BJ (cell line): ENCODE measurements around the gene EFNB2. TPM values are rescaled to one million over a fixed set of nuclear protein-coding genes. Genes with fewer than 3 reads are reported as not detected.

Experiments
- CTCF ChIA-PET: fragments of 350-600 bp; formaldehyde crosslinking; extraction: SDS; loops from one replicate; lab custom pipeline; 2021; ENCODE audit warnings: antibody characterized with exemption, inconsistent platforms; lab: Yijun Ruan, JAX
- POLR2A ChIA-PET: fragments of 300-600 bp; sonication (Branson Sonifier 250); formaldehyde crosslinking; extraction: SDS; loops from one replicate; lab custom pipeline; 2021; ENCODE audit warnings: antibody characterized with exemption; lab: Charles Lee
- DNase-seq: peaks from one replicate; pipeline ENCODE4 v3.0.0-alpha.2; 2011; ENCODE audit warnings: low read depth
- H3K27me3 ChIP-seq: 2 replicates; pipeline ENCODE4 v1.6.0; 2011; ENCODE audit warnings: low read length; ENCODE audit not compliant: control insufficient read depth, insufficient read depth
- H3K36me3 ChIP-seq: 2 replicates; pipeline ENCODE4 v1.5.1; 2011; ENCODE audit warnings: low read length; ENCODE audit not compliant: control insufficient read depth, insufficient read depth
- H3K4me3 ChIP-seq: 2 replicates; pipeline ENCODE4 v1.5.1; 2011; ENCODE audit warnings: low read depth, mild to moderate bottlenecking, control low read depth, low read length
- polyA plus RNA-seq: library from polyadenylated mRNA; depleted of rRNA; stranded (reverse); fragments of >200 nt; gene quantifications from 2 replicates; pipeline ENCODE4 v1.2.3, GENCODE V29; 2011
- TF ChIP-seq, protein P1 (sequence below): IDR thresholded peaks from 2 replicates; pipeline ENCODE4 v1.5.1; 2011; ENCODE audit warnings: low read depth, mild to moderate bottlenecking, control low read depth, inconsistent platforms, low read length, moderate library complexity; ENCODE audit not compliant: insufficient read depth

EFNB2 gene
- polyA plus RNA-seq, 1 experiment = 19.4 TPM

GRCh38 chr13:106489849-106490568 is 45.5 kb downstream of the EFNB2 start:
- TF ChIP-seq, protein P1, sequence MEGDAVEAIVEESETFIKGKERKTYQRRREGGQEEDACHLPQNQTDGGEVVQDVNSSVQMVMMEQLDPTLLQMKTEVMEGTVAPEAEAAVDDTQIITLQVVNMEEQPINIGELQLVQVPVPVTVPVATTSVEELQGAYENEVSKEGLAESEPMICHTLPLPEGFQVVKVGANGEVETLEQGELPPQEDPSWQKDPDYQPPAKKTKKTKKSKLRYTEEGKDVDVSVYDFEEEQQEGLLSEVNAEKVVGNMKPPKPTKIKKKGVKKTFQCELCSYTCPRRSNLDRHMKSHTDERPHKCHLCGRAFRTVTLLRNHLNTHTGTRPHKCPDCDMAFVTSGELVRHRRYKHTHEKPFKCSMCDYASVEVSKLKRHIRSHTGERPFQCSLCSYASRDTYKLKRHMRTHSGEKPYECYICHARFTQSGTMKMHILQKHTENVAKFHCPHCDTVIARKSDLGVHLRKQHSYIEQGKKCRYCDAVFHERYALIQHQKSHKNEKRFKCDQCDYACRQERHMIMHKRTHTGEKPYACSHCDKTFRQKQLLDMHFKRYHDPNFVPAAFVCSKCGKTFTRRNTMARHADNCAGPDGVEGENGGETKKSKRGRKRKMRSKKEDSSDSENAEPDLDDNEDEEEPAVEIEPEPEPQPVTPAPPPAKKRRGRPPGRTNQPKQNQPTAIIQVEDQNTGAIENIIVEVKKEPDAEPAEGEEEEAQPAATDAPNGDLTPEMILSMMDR = no peak
- Histone ChIP-seq H3K36me3 (peaks cover 17% of the 10 kb centered on the region), H3K27me3 (no peaks in the 10 kb centered on the region), H3K4me3 (no peak overlapping the region)
- CTCF ChIA-PET = interaction anchor here (1.3 kb wide), 1 partner anchor 9 kb away, joined by 4 read pairs; no protein-coding TSS in a partner anchor
- POLR2A ChIA-PET = no interaction called here
- no peak for DNase-seq

GRCh38 chr13:106488686-106489085 is 46.8 kb downstream of the EFNB2 start:
- Histone ChIP-seq H3K27me3 (no peaks in the 10 kb centered on the region), H3K36me3 (peaks cover 17% of the 10 kb centered on the region), H3K4me3 (no peak overlapping the region)
- ChIA-PET POLR2A (no interaction called here), CTCF (interaction anchor here (1.0 to 1.3 kb wide), 2 partner anchors 8 to 11 kb away, joined by 3 to 4 read pairs; no protein-coding TSS in a partner anchor)
- TF ChIP-seq, protein P1 = no peak
- no peak for DNase-seq

DNA sequence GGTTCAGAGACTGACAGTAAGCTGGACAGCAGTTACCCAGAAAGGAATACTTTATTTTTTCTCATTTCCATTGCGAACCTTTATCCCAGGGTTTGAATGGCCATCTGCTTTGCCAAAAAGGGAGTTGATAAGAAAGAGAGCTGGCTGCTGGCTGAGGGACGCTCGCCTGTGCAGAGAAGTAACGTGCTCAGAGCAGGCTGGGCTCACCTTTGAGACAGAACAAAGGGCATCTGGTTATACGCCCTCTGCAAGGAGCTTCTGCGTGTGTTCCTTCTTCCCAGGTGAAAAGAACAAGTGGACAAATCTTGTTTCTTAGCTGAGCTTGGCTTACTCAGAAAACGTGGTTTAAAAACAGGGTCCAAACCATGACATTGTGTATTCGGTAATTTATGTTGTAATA is 47.4 kb downstream of the EFNB2 start:
- DNase-seq = no peak
- ChIA-PET POLR2A (no interaction called here), CTCF (no interaction called here)
- Histone ChIP-seq H3K27me3 (no peaks in the 10 kb centered on the region), H3K36me3 (peaks cover 13% of the 10 kb centered on the region), H3K4me3 (no peak overlapping the region)
- TF ChIP-seq, protein P1 = no peak

GRCh38 chr13:106487129-106487528 is 48.3 kb downstream of the EFNB2 start:
- H3K4me3 ChIP-seq = no peak overlapping the region
- peaks cover 4% of the 10 kb centered on the region for H3K36me3 ChIP-seq
- TF ChIP-seq, protein P1 = no peak
- no peaks in the 10 kb centered on the region for H3K27me3 ChIP-seq
- ChIA-PET CTCF (no interaction called here), POLR2A (no interaction called here)
- no peak for DNase-seq

DNA sequence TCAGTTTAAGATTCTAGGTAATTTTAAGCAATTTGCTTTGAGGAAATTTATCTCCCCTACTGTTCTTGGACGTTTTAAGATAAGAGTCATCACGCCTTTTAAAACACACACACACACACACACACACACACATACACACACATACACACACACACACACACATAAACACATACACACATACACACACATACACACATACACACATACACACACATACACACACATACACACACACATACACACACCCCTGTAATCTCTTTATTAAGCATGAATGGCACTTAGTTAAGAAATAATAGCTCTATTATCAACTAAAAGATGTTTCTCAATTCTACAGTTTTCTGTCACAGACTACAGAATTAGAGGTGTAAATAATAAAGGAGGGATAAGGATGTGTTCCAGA is 49.2 kb downstream of the EFNB2 start:
- POLR2A ChIA-PET = no interaction called here
- TF ChIP-seq, protein P1 = no peak

More for the DNA sequence above, 49.2 kb downstream of the EFNB2 start:
- CTCF ChIA-PET = interaction anchor here (1.0 kb wide), 1 partner anchor 8 kb away, joined by 3 read pairs; no protein-coding TSS in a partner anchor
- no peaks in the 10 kb centered on the region for H3K27me3 ChIP-seq
- no peaks in the 10 kb centered on the region; the same call in 1 of the 2 replicates for H3K36me3 ChIP-seq
- DNase-seq = no peak
- H3K4me3 ChIP-seq = no peak overlapping the region
